Panc1 (cell line): Measurements from ENCODE around the gene PIGZ. TPM values are rescaled to one million over a fixed set of nuclear protein-coding genes. Genes with fewer than 3 reads are reported as not detected.

Experiments
- ATAC-seq: fragments of 200-7000 bp; cut with Tn5 transposase; 2 replicates; pipeline ENCODE4 v1.9.1; 2020; ENCODE audit warnings: mild to moderate bottlenecking, moderate library complexity
- BruUV-seq: library from RNA; stranded (reverse); fragments of 400-500 nt; replicated peaks from 2 replicates; lab custom pipeline; 2021; lab: Mats Ljungman, UMichigan
- CTCF ChIA-PET: fragments of 300-600 bp; sonication (Branson Sonifier 250); formaldehyde crosslinking; loops from one replicate; lab custom pipeline; 2022; ENCODE audit warnings: antibody characterized with exemption; lab: Charles Lee
- POLR2A ChIA-PET: fragments of 300-600 bp; sonication (Branson Sonifier 250); formaldehyde crosslinking; loops from one replicate; lab custom pipeline; 2022; ENCODE audit warnings: antibody characterized with exemption; lab: Charles Lee
- DNase-seq: peaks from one replicate; pipeline ENCODE4 v3.0.0-alpha.2; 2010; ENCODE audit warnings: low read depth, low spot score
- H3K27ac ChIP-seq: 2 replicates; pipeline ENCODE4 v1.5.1; 2011; ENCODE audit warnings: mild to moderate bottlenecking, low read length, inconsistent platforms
- H3K27me3 ChIP-seq: fragments of 200-500 bp; sonication (Bioruptor generic); 2 replicates; pipeline ENCODE4 v1.6.0; 2014; ENCODE audit warnings: low read length, inconsistent platforms; ENCODE audit not compliant: control insufficient read depth, insufficient read depth
- H3K36me3 ChIP-seq: fragments of 200-500 bp; sonication (Bioruptor generic); 2 replicates; pipeline ENCODE4 v1.5.1; 2014; ENCODE audit warnings: inconsistent platforms, mild to moderate bottlenecking, low read length, moderate library complexity; ENCODE audit not compliant: control insufficient read depth, insufficient read depth
- H3K4me1 ChIP-seq: 2 replicates; pipeline ENCODE4 v1.5.1; 2011; ENCODE audit warnings: inconsistent platforms, mild to moderate bottlenecking, low read length, moderate library complexity; ENCODE audit not compliant: control insufficient read depth, insufficient read depth
- H3K4me3 ChIP-seq, 2 experiments: 2 replicates each; pipeline ENCODE4 v1.5.1; 2011 to 2012; ENCODE audit warnings: low read depth in 2 of 2, low read length in 2 of 2, mild to moderate bottlenecking in 2 of 2, inconsistent platforms in 1 of 2, moderate library complexity in 1 of 2
- H3K9me3 ChIP-seq: fragments of 200-500 bp; sonication (Bioruptor generic); 2 replicates; pipeline ENCODE4 v1.5.1; 2014; ENCODE audit warnings: low read depth, mild to moderate bottlenecking, inconsistent platforms, low read length, moderate library complexity; ENCODE audit not compliant: control insufficient read depth, insufficient read depth
- CTCF ChIP-seq: fragments of 450-650 bp; IDR thresholded peaks from 2 replicates; pipeline ENCODE4 v1.5.1; 2017; ENCODE audit warnings: mild to moderate bottlenecking
- POLR2AphosphoS5 ChIP-seq: IDR thresholded peaks from 2 replicates; pipeline ENCODE4 v1.6.1; 2012; ENCODE audit warnings: mild to moderate bottlenecking, low read depth, low read length, moderate library complexity
- SIN3A ChIP-seq: IDR thresholded peaks from 2 replicates; pipeline ENCODE4 v1.6.1; 2012; ENCODE audit warnings: low read depth, mild to moderate bottlenecking, low read length, moderate library complexity, borderline replicate concordance; ENCODE audit not compliant: insufficient read depth
- TCF7L2 ChIP-seq: IDR thresholded peaks from 2 replicates; pipeline ENCODE4 v1.6.1; 2011; ENCODE audit warnings: mild to moderate bottlenecking, low read depth, low read length, inconsistent platforms
- in situ Hi-C: cut with HindIII; loops from 2 replicates; pipeline ENCODE4 v1.10.0; 2016; ENCODE audit warnings: low sequenced_read_pairs, low pct_unique_long_range_greater_than_20kb
- intact Hi-C: fragments of 100-400 bp; cut with micrococcal nuclease; formaldehyde crosslinking; loops from one replicate; pipeline ENCODE4 v1.10.0; 2022; ENCODE audit not compliant: unreplicated experiment
- total RNA-seq: library from RNA; stranded (reverse); gene quantifications from one replicate; pipeline ENCODE4 v1.2.1, GENCODE V29; 2021; ENCODE audit not compliant: unreplicated experiment
- TF ChIP-seq, protein P1 (sequence below), 2 experiments: IDR thresholded peaks; 2 replicates each; pipeline ENCODE4 v1.6.1; 2011 to 2012; ENCODE audit warnings: low read depth in 2 of 2, control low read depth in 1 of 2, low read length in 1 of 2, mild to moderate bottlenecking in 1 of 2, moderate library complexity in 1 of 2; ENCODE audit not compliant: insufficient read depth in 1 of 2

PIGZ gene
- total RNA-seq, 1 experiment from 2014 or later: 6.3 TPM

- peaks cover 12% of the 10 kb centered on the region for H3K4me1 ChIP-seq
- no peaks in the 10 kb centered on the region for H3K27me3 ChIP-seq
- ChIA-PET CTCF (interaction anchor here (0.6 to 1.3 kb wide), 2 partner anchors 60 to 359 kb away, joined by 3 read pairs; no protein-coding TSS in a partner anchor), POLR2A (no interaction called here)
- in situ Hi-C loops (no loop called here), intact Hi-C loops (loop anchor here (10.0 kb wide), 1 partner anchor 445 kb away; no protein-coding TSS in a partner anchor)
- H3K36me3 ChIP-seq: no peaks in the 10 kb centered on the region
- no peak for DNase-seq
- ATAC-seq: peak; percentile 88
- TF ChIP-seq POLR2AphosphoS5: no peak
- peak; percentile 82; the same call in 1 of the 2 replicates for TF ChIP-seq SIN3A
- TF ChIP-seq, protein P1, sequence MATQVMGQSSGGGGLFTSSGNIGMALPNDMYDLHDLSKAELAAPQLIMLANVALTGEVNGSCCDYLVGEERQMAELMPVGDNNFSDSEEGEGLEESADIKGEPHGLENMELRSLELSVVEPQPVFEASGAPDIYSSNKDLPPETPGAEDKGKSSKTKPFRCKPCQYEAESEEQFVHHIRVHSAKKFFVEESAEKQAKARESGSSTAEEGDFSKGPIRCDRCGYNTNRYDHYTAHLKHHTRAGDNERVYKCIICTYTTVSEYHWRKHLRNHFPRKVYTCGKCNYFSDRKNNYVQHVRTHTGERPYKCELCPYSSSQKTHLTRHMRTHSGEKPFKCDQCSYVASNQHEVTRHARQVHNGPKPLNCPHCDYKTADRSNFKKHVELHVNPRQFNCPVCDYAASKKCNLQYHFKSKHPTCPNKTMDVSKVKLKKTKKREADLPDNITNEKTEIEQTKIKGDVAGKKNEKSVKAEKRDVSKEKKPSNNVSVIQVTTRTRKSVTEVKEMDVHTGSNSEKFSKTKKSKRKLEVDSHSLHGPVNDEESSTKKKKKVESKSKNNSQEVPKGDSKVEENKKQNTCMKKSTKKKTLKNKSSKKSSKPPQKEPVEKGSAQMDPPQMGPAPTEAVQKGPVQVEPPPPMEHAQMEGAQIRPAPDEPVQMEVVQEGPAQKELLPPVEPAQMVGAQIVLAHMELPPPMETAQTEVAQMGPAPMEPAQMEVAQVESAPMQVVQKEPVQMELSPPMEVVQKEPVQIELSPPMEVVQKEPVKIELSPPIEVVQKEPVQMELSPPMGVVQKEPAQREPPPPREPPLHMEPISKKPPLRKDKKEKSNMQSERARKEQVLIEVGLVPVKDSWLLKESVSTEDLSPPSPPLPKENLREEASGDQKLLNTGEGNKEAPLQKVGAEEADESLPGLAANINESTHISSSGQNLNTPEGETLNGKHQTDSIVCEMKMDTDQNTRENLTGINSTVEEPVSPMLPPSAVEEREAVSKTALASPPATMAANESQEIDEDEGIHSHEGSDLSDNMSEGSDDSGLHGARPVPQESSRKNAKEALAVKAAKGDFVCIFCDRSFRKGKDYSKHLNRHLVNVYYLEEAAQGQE (IDR thresholded peaks at IDR 0.05; ENCODE audit: insufficient read depth in 1 of 2, low read depth in 2 of 2, low read length in 1 of 2): no peak
- TF ChIP-seq CTCF: peak; percentile 100
- TF ChIP-seq TCF7L2: no peak
- no TSS peak for BruUV-seq
- peak overlapping the region; percentile 52 to 72 for H3K4me3 ChIP-seq
- no peaks in the 10 kb centered on the region for H3K9me3 ChIP-seq
- no peak overlapping the region for H3K27ac ChIP-seq
Measured at GRCh38 chr3:196969660-196970546, 1.3 kb upstream of the PIGZ start.

DNA sequence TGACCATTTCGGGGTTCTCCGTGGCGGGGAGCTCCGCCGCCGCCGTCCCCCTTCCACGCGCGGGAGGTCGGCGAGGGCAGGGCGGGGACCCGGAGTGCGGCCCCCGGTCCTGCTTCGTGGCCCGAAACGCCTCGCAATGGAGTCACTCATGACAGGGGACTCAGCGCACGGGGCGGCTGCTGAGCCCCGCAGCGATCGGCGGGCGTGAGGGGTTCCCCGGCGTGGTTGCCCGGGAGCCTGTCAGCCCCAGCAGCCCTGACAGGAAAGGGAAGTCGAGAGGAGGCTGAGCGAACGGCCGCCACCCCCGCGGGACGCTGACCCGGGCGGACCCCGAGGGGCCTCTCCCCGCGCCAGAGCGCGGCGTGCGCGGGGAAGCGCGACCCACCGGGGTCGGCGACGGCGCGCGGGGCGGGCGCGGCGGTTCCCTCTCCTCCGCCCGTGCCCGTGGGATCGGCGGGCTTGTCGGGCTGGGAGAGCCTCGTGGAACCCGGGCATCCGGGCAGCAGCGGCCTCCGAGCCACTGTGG lies 564 bp upstream of the PIGZ start:
- H3K27ac ChIP-seq: peak overlapping the region; percentile 34; the same call in 1 of the 2 replicates
- H3K27me3 ChIP-seq: no peaks in the 10 kb centered on the region
- in situ Hi-C loops: no loop called here
- no TSS peak for BruUV-seq
- ATAC-seq (peak; percentile 72), DNase-seq (no peak)
- peak overlapping the region; percentile 52 to 72 for H3K4me3 ChIP-seq
- POLR2A ChIA-PET: interaction anchor here (0.7 kb wide), 1 partner anchor 11 kb away, joined by 3 read pairs; no protein-coding TSS in a partner anchor
- no peaks in the 10 kb centered on the region for H3K36me3 ChIP-seq
- H3K9me3 ChIP-seq: no peaks in the 10 kb centered on the region
- CTCF ChIA-PET: interaction anchor here (0.6 to 1.3 kb wide), 2 partner anchors 60 to 359 kb away, joined by 3 read pairs; no protein-coding TSS in a partner anchor
- peaks cover 12% of the 10 kb centered on the region for H3K4me1 ChIP-seq
- TF ChIP-seq POLR2AphosphoS5: no peak
- TF ChIP-seq, protein P1 (IDR thresholded peaks at IDR 0.05; ENCODE audit: insufficient read depth in 1 of 2, low read depth in 2 of 2, low read length in 1 of 2): no peak
- no peak; the same call in 1 of the 2 replicates for TF ChIP-seq SIN3A
- no peak for TF ChIP-seq CTCF
- no peak for TF ChIP-seq TCF7L2
- intact Hi-C loops: no loop called here
